Lower leg skin (tissue), 4 donors: ENCODE measurements around the gene STAC. TPM values are rescaled to one million over a fixed set of nuclear protein-coding genes. Genes with fewer than 3 reads are reported as not detected.

Source experiments
- DNase-seq, 2 donors: peaks; one replicate each; pipeline ENCODE4 v3.0.0-alpha.2; 2019; ENCODE audit warnings: low spot score in 2 of 2
- H3K4me3 ChIP-seq: fragments of 200-600 bp; sonication (generic); 2 replicates; pipeline ENCODE4 v1.5.1; 2017; ENCODE audit warnings: mild to moderate bottlenecking, low read depth; ENCODE audit not compliant: poor library complexity, severe bottlenecking
- POLR2A ChIP-seq, 2 donors: fragments of 450-650 bp; IDR thresholded peaks; one replicate each; pipeline ENCODE4 v1.6.1; 2016 to 2017; ENCODE audit warnings: antibody characterized with exemption in 2 of 2, mild to moderate bottlenecking in 1 of 2, moderate library complexity in 1 of 2
- WGBS, 2 donors: methylation state at CpG; one replicate each; pipeline ENCODE4 v1.1.5; 2018; 5-methylcytosine and 5-hydroxymethylcytosine counted together
- intact Hi-C: fragments of 100-400 bp; cut with DNase I; formaldehyde crosslinking; loops from one replicate; pipeline ENCODE4 v1.15.0; 2023; ENCODE audit warnings: low total_unique reads
- total RNA-seq, 4 donors: library from RNA; depleted of rRNA; stranded (reverse); fragments of >200 nt; gene quantifications; one replicate each; pipeline ENCODE4 v1.1.0, GENCODE V29; 2016
- TF ChIP-seq, protein P1 (sequence below), 3 donors: fragments of 450-650 bp; IDR thresholded peaks; one replicate each; pipeline ENCODE4 v1.5.1; 2016; ENCODE audit warnings: antibody characterized with exemption in 3 of 3, mild to moderate bottlenecking in 3 of 3, moderate library complexity in 2 of 3

Gene STAC
- total RNA-seq, 4 donors from 2014 or later = 0.38 to 5.9 (median 1.1) TPM

DNA sequence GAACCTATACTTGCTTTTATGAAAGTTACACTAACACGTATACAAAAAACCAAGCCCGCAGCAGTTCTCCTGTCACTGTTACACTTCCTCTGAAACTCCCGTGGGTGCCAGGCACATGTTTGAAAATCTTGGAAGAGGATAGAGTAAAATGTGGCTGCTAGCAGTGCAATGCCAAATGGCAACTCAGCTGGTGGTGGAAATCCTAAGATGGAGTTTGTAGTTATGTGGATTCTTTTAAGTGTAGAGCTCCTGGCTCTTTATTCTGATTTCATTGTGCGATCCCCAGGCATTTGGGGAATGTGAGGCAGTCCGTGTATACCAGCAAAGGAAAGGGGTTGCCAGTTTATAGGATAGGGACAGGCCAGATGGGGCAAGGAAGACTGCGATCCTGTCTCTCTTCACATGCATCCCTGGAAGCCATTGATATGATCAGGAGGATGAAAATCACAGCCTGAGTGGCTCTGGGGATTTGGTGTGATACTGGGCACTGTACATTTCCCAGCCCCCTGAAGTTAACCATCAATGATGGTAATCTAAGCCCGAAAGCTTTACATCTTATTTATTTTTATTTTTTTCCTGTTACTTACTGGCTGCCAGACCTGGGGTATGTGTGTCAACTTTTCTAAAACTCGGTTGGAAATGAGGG lies 1.1 kb downstream of the STAC start:
- no peak overlapping the region for H3K4me3 ChIP-seq
- DNase-seq = no peak
- no peak for TF ChIP-seq POLR2A (IDR thresholded peaks at IDR 0.05)
- intact Hi-C loops = no loop called here
- 40 to 41% methylated on average over 8 of the region's 8 CpGs for WGBS, 2 donors

DNA sequence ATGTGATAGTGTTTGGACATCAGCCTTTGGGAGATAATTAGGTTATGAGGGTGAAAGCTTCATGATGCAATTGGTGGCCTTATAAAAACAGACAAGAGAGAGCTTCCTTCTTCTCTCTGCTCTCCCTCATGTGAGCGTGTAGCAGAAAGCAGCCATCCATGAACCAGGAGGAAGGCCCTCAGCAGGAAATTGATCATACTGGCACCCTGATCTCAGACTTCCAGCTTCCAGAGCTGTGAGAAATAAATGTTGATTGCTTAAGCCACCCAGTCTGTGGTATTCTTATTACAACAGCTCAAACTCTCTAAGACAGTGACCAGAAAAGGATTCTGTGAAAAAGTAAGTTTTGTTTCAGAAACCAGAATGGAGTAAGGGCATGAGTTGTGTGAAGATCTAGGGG lies 13.3 kb downstream of the STAC start:
- 88 to 96% methylated on average over 1 of the region's 1 CpG for WGBS, 2 donors
- DNase-seq = no peak
- intact Hi-C loops = no loop called here
- H3K4me3 ChIP-seq = no peak overlapping the region
- TF ChIP-seq, protein P1, sequence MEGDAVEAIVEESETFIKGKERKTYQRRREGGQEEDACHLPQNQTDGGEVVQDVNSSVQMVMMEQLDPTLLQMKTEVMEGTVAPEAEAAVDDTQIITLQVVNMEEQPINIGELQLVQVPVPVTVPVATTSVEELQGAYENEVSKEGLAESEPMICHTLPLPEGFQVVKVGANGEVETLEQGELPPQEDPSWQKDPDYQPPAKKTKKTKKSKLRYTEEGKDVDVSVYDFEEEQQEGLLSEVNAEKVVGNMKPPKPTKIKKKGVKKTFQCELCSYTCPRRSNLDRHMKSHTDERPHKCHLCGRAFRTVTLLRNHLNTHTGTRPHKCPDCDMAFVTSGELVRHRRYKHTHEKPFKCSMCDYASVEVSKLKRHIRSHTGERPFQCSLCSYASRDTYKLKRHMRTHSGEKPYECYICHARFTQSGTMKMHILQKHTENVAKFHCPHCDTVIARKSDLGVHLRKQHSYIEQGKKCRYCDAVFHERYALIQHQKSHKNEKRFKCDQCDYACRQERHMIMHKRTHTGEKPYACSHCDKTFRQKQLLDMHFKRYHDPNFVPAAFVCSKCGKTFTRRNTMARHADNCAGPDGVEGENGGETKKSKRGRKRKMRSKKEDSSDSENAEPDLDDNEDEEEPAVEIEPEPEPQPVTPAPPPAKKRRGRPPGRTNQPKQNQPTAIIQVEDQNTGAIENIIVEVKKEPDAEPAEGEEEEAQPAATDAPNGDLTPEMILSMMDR (IDR thresholded peaks at IDR 0.05) = no peak
- no peak for TF ChIP-seq POLR2A (IDR thresholded peaks at IDR 0.05)

- no peak for DNase-seq
- intact Hi-C loops = no loop called here
- H3K4me3 ChIP-seq = no peak overlapping the region
- no peak for TF ChIP-seq POLR2A (IDR thresholded peaks at IDR 0.05)
- TF ChIP-seq, protein P1 (IDR thresholded peaks at IDR 0.05) = no peak
These were observed 13.9 kb downstream of the STAC start for GRCh38 chr3:36394176-36394575.

DNA sequence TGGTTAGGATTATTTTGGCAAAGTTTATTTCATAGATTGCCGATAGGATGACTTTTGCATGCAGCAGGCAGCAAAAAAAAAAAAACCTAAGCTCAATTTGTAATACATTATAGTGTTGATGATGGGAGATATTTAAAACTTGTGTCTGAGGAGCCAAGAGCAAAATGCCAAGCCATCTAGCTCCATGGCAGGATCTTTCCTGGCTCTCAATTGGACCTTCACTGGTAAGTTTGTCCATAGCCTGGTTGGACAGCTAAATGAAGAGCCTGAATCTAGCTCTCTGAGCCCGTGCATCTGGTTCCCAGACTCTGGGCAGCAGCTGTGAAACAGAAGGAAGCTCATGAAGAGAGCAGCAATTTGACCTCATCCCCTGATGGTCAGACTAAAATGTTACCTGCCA lies 17.5 kb downstream of the STAC start:
- 55 to 59% methylated on average over 2 of the region's 2 CpGs for WGBS, 2 donors

GRCh38 chr3:36399933-36400332 lies 19.6 kb downstream of the STAC start:
- TF ChIP-seq, protein P1 (IDR thresholded peaks at IDR 0.05) = no peak
- TF ChIP-seq POLR2A (IDR thresholded peaks at IDR 0.05) = no peak
- no peak for DNase-seq
- no peak overlapping the region for H3K4me3 ChIP-seq
- WGBS, 2 donors = 86 to 87% methylated on average over 5 of the region's 5 CpGs
- intact Hi-C loops = no loop called here

More for the DNA sequence above, 17.5 kb downstream of the STAC start:
- DNase-seq = no peak
- no peak overlapping the region for H3K4me3 ChIP-seq
- intact Hi-C loops = no loop called here
- TF ChIP-seq, protein P1 (IDR thresholded peaks at IDR 0.05) = no peak
- no peak for TF ChIP-seq POLR2A (IDR thresholded peaks at IDR 0.05)

- DNase-seq = no peak
- no peak for TF ChIP-seq POLR2A (IDR thresholded peaks at IDR 0.05)
- TF ChIP-seq, protein P1 (IDR thresholded peaks at IDR 0.05) = no peak
- WGBS, 2 donors = 90% methylated on average over 1 of the region's 1 CpG
- intact Hi-C loops = no loop called here
- no peak overlapping the region for H3K4me3 ChIP-seq
These were observed 20.8 kb downstream of the STAC start for GRCh38 chr3:36401056-36401455.
